ENCODE results near the gene TESK1.

TESK1 gene

GRCh38 chr9:35594471-35594870, 10.6 kb upstream of the TESK1 start:
- TF ChIP-seq CREB1 (IDR thresholded peaks at IDR 0.05; ENCODE audit: low read depth) (no peak), TAF1 (IDR thresholded peaks at IDR 0.05; ENCODE audit: low read depth) (no peak), YY1 (IDR thresholded peaks at IDR 0.05; ENCODE audit: low read depth) (no peak), TCF12 (IDR thresholded peaks at IDR 0.05; ENCODE audit: low read depth) (no peak), EGR1 (IDR thresholded peaks at IDR 0.05) (no peak), EP300 (IDR thresholded peaks at IDR 0.05; ENCODE audit: borderline replicate concordance) (no peak), ZBTB7A (IDR thresholded peaks at IDR 0.05; ENCODE audit: low read depth) (no peak), RAD21 (IDR thresholded peaks at IDR 0.05; ENCODE audit: low read depth) (no peak), USF1 (IDR thresholded peaks at IDR 0.05) (no peak), CEBPB (IDR thresholded peaks at IDR 0.05) (no peak), TEAD4 (IDR thresholded peaks at IDR 0.05) (no peak), FOXM1 (IDR thresholded peaks at IDR 0.05; ENCODE audit: borderline replicate concordance, low read depth) (no peak), NFIC (IDR thresholded peaks at IDR 0.05) (no peak)
- TF ChIP-seq, protein P1, sequence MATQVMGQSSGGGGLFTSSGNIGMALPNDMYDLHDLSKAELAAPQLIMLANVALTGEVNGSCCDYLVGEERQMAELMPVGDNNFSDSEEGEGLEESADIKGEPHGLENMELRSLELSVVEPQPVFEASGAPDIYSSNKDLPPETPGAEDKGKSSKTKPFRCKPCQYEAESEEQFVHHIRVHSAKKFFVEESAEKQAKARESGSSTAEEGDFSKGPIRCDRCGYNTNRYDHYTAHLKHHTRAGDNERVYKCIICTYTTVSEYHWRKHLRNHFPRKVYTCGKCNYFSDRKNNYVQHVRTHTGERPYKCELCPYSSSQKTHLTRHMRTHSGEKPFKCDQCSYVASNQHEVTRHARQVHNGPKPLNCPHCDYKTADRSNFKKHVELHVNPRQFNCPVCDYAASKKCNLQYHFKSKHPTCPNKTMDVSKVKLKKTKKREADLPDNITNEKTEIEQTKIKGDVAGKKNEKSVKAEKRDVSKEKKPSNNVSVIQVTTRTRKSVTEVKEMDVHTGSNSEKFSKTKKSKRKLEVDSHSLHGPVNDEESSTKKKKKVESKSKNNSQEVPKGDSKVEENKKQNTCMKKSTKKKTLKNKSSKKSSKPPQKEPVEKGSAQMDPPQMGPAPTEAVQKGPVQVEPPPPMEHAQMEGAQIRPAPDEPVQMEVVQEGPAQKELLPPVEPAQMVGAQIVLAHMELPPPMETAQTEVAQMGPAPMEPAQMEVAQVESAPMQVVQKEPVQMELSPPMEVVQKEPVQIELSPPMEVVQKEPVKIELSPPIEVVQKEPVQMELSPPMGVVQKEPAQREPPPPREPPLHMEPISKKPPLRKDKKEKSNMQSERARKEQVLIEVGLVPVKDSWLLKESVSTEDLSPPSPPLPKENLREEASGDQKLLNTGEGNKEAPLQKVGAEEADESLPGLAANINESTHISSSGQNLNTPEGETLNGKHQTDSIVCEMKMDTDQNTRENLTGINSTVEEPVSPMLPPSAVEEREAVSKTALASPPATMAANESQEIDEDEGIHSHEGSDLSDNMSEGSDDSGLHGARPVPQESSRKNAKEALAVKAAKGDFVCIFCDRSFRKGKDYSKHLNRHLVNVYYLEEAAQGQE (IDR thresholded peaks at IDR 0.05; ENCODE audit: low read depth), result no peak
- TF ChIP-seq, protein P2, sequence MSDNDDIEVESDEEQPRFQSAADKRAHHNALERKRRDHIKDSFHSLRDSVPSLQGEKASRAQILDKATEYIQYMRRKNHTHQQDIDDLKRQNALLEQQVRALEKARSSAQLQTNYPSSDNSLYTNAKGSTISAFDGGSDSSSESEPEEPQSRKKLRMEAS (IDR thresholded peaks at IDR 0.05), result no peak

- TF ChIP-seq ZBTB7A (IDR thresholded peaks at IDR 0.05; ENCODE audit: low read depth) (no peak), TEAD4 (IDR thresholded peaks at IDR 0.05) (no peak), CREB1 (IDR thresholded peaks at IDR 0.05; ENCODE audit: low read depth) (no peak), FOXM1 (IDR thresholded peaks at IDR 0.05; ENCODE audit: borderline replicate concordance, low read depth) (no peak), TAF1 (IDR thresholded peaks at IDR 0.05; ENCODE audit: low read depth) (no peak), EGR1 (IDR thresholded peaks at IDR 0.05) (no peak), EP300 (IDR thresholded peaks at IDR 0.05; ENCODE audit: borderline replicate concordance) (no peak), CEBPB (IDR thresholded peaks at IDR 0.05) (no peak), TCF12 (IDR thresholded peaks at IDR 0.05; ENCODE audit: low read depth) (no peak), RAD21 (IDR thresholded peaks at IDR 0.05; ENCODE audit: low read depth) (no peak), USF1 (IDR thresholded peaks at IDR 0.05) (no peak), NFIC (IDR thresholded peaks at IDR 0.05) (no peak), YY1 (IDR thresholded peaks at IDR 0.05; ENCODE audit: low read depth) (no peak)
- TF ChIP-seq, protein P1 (IDR thresholded peaks at IDR 0.05; ENCODE audit: low read depth), result no peak
- TF ChIP-seq, protein P2 (IDR thresholded peaks at IDR 0.05), result no peak
Observed at GRCh38 chr9:35598866-35599590, 6.0 kb upstream of the TESK1 start.

DNA sequence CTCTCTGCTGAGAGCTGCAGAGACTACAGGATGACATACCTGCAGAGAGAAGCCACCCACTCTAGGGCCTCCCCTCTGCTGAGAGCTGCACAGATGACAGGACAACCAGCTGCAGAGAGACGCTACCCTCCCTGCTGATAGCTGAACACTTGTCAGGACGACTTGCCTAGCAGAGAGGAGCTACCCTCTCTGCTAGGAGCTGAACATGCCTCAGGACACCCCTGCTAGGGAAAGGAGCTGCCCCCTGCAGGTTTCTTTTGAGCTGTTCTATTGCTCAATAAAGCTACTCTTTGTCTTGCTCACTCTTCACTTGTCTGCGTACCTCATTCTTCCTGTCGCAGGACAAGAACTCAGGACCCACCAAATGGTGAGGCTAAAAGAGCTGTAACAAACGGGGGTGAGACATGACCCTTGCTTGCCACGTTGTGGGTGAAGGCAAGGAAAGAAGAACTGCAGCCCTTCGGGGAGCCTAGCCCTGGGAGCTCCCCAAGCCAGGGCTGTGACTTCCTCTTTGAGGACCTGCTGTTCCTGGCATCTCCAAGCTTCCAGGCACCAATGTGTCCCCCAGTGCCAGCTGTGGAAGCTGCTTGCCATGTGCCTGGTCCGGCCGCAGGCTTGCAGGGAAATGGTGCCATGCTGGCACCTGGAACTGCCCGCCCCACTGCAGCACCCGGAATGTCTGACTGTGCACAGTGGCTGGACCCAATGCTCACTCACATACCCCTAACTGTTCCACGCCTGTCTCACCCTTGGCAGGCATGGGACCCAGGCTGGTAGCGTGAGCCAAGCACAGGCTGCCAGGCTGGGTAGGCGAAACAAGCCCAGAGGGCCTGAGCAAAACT, 5.1 kb upstream of the TESK1 start:
- no peak for TF ChIP-seq EGR1 (IDR thresholded peaks at IDR 0.05)
- no peak for TF ChIP-seq USF1 (IDR thresholded peaks at IDR 0.05)
- no peak for TF ChIP-seq TAF1 (IDR thresholded peaks at IDR 0.05; ENCODE audit: low read depth)
- no peak for TF ChIP-seq FOXM1 (IDR thresholded peaks at IDR 0.05; ENCODE audit: borderline replicate concordance, low read depth)
- no peak for TF ChIP-seq EP300 (IDR thresholded peaks at IDR 0.05; ENCODE audit: borderline replicate concordance)
- TF ChIP-seq, protein P2 (IDR thresholded peaks at IDR 0.05), result no peak
- TF ChIP-seq CREB1 (IDR thresholded peaks at IDR 0.05; ENCODE audit: low read depth), result no peak
- TF ChIP-seq CEBPB (IDR thresholded peaks at IDR 0.05), result no peak
- TF ChIP-seq YY1 (IDR thresholded peaks at IDR 0.05; ENCODE audit: low read depth), result no peak
- TF ChIP-seq, protein P1 (IDR thresholded peaks at IDR 0.05; ENCODE audit: low read depth), result no peak
- TF ChIP-seq NFIC (IDR thresholded peaks at IDR 0.05), result no peak
- no peak for TF ChIP-seq TEAD4 (IDR thresholded peaks at IDR 0.05)
- TF ChIP-seq TCF12 (IDR thresholded peaks at IDR 0.05; ENCODE audit: low read depth), result no peak
- TF ChIP-seq RAD21 (IDR thresholded peaks at IDR 0.05; ENCODE audit: low read depth), result no peak
- no peak for TF ChIP-seq ZBTB7A (IDR thresholded peaks at IDR 0.05; ENCODE audit: low read depth)
